ENCODE data around the gene HOXB6. TPM values are rescaled to one million over a fixed set of nuclear protein-coding genes. Genes with fewer than 3 reads are reported as not detected.

The HOXB6 gene
- total and polyA plus RNA-seq, 3 experiments from 2014 or later, result 0.22 to 0.37 TPM; not detected in 1

DNA sequence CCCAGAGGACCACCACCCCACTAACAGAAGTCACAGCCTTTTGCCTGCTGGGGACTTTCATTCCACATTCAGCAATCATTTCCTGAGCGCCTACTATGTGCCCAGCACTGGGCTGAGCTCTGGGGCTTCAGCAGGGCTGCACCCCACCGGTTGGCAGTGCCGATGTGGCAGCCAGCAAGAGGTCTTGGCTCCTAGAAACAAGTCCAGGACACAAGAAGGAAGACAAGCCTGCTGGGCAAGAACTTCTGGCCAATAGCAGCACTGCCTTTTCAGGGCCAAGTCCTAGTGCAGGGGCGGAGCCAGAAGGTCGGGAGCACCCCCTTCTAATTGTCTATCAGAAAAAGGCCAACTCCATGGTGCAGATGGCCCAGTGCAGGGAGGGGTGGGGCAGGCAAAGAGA is 34.4 kb upstream of the HOXB6 start:
- CTCF ChIA-PET, result no interaction called here
- no peaks in the 10 kb centered on the region for H3K36me3 Mint-ChIP-seq

GRCh38 chr17:48637323-48638260 is 32.8 kb upstream of the HOXB6 start:
- Histone ChIP-seq H3K27me3 (ENCODE audit: insufficient read depth, low read length, poor library complexity, severe bottlenecking) (peaks cover 52% of the 10 kb centered on the region), H3K4me1 (ENCODE audit: insufficient read depth, low read length) (peaks cover 9% of the 10 kb centered on the region), H3K4me3 (ENCODE audit: low read length) (no peak overlapping the region), H3K27ac (ENCODE audit: low read depth, low read length) (no peak overlapping the region), H3K9me3 (ENCODE audit: low read length) (no peaks in the 10 kb centered on the region), H3K36me3 (ENCODE audit: insufficient read depth, low read length) (no peaks in the 10 kb centered on the region)
- Mint-ChIP-seq H3K36me3 (no peaks in the 10 kb centered on the region), H3K27me3 (peaks cover 72 to 90% of the 10 kb centered on the region in 2 donors), H3K27ac (no peak overlapping the region), H3K9me3 (no peaks in the 10 kb centered on the region), H3K4me3 (peak overlapping the region in 1 of 7 donors; percentile 27), H3K4me1 (peaks cover 18 to 32% (median 18%) of the 10 kb centered on the region in 3 donors)
- DNase-seq, result no peak
- ChIA-PET POLR2A (no interaction called here), CTCF (interaction anchor here (1.0 to 3.8 kb wide), 11 partner anchors 9 to 612 kb away, joined by 3 to 16 read pairs (median 6); partner anchors contain the start of gene HOXB9)

More for the DNA sequence above, 34.4 kb upstream of the HOXB6 start:
- POLR2A ChIA-PET, result no interaction called here
- Histone ChIP-seq H3K36me3 (ENCODE audit: insufficient read depth, low read length) (no peaks in the 10 kb centered on the region), H3K27ac (ENCODE audit: low read depth, low read length) (no peak overlapping the region), H3K4me1 (ENCODE audit: insufficient read depth, low read length) (peaks cover 9% of the 10 kb centered on the region), H3K9me3 (ENCODE audit: low read length) (no peaks in the 10 kb centered on the region), H3K27me3 (ENCODE audit: insufficient read depth, low read length, poor library complexity, severe bottlenecking) (peaks cover 48% of the 10 kb centered on the region), H3K4me3 (ENCODE audit: low read length) (no peak overlapping the region)
- DNase-seq, result no peak
- H3K27ac Mint-ChIP-seq, result peak overlapping the region in 1 of 8 donors; percentile 15
- peaks cover 74 to 94% of the 10 kb centered on the region in 2 donors for H3K27me3 Mint-ChIP-seq
- no peaks in the 10 kb centered on the region for H3K9me3 Mint-ChIP-seq
- no peak overlapping the region for H3K4me3 Mint-ChIP-seq
- H3K4me1 Mint-ChIP-seq, result peaks cover 14 to 25% (median 18%) of the 10 kb centered on the region in 3 donors

DNA sequence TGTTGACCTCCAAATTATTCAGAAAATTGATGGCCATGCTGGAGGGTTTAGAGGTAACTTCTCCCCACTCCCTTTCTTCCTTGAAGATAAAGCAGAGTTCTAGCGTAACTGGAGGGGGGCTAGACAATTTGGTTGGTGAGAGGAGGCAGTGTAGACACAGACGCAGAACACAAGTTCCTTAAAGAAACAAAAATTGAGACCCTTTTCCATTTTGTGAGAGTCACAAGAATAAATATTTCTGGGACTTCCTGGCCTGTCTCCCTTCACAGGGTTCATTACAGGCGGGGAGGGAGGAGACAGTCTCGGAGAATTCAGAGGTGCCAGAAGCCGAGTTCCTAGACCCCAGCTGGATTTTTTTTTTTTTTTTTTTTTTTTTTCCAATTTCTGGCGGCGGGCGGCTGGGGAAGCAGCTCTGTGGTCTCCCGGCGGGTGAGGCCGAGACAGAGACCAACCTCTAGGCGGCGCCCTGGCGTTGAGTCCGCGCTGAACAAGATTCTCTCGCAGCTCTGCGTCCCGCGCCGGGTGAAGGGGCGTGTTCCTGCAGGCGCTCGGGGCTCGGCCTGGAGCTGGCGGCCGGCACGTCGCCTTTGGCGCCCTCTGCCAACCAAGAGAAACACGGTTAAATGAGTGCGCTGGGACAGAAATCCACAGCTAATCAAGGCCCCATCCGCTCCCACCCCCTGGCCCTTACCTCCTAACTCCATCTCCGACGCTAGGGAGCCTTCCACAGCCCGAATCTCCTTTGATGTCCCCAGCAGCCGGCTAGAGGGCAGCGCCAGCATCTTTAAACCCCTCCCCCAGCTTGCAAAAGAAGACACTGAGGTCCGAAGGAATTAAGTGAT is 31.6 kb upstream of the HOXB6 start:
- Histone ChIP-seq H3K36me3 (ENCODE audit: insufficient read depth, low read length) (no peaks in the 10 kb centered on the region), H3K27ac (ENCODE audit: low read depth, low read length) (no peak overlapping the region), H3K4me1 (ENCODE audit: insufficient read depth, low read length) (peaks cover 9% of the 10 kb centered on the region), H3K27me3 (ENCODE audit: insufficient read depth, low read length, poor library complexity, severe bottlenecking) (peaks cover 49% of the 10 kb centered on the region), H3K4me3 (ENCODE audit: low read length) (no peak overlapping the region), H3K9me3 (ENCODE audit: low read length) (no peaks in the 10 kb centered on the region)
- H3K4me3 Mint-ChIP-seq, result peak overlapping the region in 5 of 7 donors; percentile 5 to 47 (median 29)
- H3K27ac Mint-ChIP-seq, result peak overlapping the region in 1 of 8 donors; percentile 61
- POLR2A ChIA-PET, result interaction anchor here (0.6 to 0.8 kb wide), 4 partner anchors 12 to 620 kb away, joined by 3 to 6 read pairs (median 3); no protein-coding TSS in a partner anchor
- CTCF ChIA-PET, result interaction anchor here (0.5 to 3.8 kb wide), 21 partner anchors 8 to 611 kb away, joined by 3 to 16 read pairs (median 4); partner anchors contain the start of gene HOXB9
- peak; percentile 38 to 69 (median 55) for DNase-seq
- H3K27me3 Mint-ChIP-seq, result peaks cover 71 to 92% of the 10 kb centered on the region in 2 donors
- H3K4me1 Mint-ChIP-seq, result peaks cover 12 to 22% (median 17%) of the 10 kb centered on the region in 3 donors
- no peaks in the 10 kb centered on the region for H3K9me3 Mint-ChIP-seq
- no peaks in the 10 kb centered on the region for H3K36me3 Mint-ChIP-seq

DNA sequence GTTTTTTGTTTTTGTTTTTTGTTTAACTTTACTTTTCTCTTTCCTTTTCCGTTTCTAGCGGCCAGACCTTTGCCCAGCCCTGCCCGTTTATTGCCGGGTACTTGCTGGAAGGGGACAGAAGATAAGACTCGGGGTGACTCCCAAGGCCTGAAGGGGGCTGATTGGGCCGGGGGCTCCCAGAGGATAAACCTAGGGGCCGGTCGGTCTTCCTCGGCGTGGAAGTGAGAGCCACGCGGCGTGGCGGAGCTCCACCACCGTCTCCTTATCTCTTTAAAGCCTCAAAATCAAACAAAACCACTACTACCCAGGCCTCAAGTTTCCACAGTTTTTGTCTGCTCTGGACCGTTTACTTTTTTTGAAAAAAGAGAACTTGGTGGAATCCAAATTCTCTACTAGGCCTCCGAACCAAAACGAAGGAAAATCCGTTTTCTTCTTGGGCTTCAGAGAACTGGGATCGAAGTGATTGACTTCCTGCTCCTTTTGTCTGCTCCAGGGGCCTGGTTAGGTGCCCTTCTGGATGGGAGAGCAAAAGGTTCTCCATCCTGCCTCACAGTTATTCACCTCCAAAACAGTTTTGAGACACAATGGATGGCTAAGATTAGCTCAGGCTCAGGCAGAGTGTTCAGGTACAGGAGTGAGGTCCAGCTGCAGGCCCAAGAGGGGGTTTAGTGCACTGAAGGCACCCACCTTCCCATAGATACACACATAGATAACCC is 29.9 kb upstream of the HOXB6 start:
- no peak for DNase-seq
- Mint-ChIP-seq H3K36me3 (no peaks in the 10 kb centered on the region), H3K27me3 (peaks cover 67 to 94% of the 10 kb centered on the region in 2 donors), H3K9me3 (no peaks in the 10 kb centered on the region), H3K4me1 (peaks cover 9 to 20% (median 16%) of the 10 kb centered on the region in 3 donors), H3K27ac (no peak overlapping the region), H3K4me3 (peak overlapping the region in 2 of 7 donors; percentile 39 to 70)
- H3K4me3 ChIP-seq (ENCODE audit: low read length), result no peak overlapping the region
- no peaks in the 10 kb centered on the region for H3K9me3 ChIP-seq (ENCODE audit: low read length)
- peaks cover 58% of the 10 kb centered on the region for H3K27me3 ChIP-seq (ENCODE audit: insufficient read depth, low read length, poor library complexity, severe bottlenecking)
- no peaks in the 10 kb centered on the region for H3K36me3 ChIP-seq (ENCODE audit: insufficient read depth, low read length)
- peaks cover 9% of the 10 kb centered on the region for H3K4me1 ChIP-seq (ENCODE audit: insufficient read depth, low read length)
- POLR2A ChIA-PET, result no interaction called here
- no peak overlapping the region for H3K27ac ChIP-seq (ENCODE audit: low read depth, low read length)
- CTCF ChIA-PET, result interaction anchor here (2.4 to 3.8 kb wide), 3 partner anchors 9 to 44 kb away, joined by 12 to 16 read pairs (median 15); partner anchors contain the start of gene HOXB9

DNA sequence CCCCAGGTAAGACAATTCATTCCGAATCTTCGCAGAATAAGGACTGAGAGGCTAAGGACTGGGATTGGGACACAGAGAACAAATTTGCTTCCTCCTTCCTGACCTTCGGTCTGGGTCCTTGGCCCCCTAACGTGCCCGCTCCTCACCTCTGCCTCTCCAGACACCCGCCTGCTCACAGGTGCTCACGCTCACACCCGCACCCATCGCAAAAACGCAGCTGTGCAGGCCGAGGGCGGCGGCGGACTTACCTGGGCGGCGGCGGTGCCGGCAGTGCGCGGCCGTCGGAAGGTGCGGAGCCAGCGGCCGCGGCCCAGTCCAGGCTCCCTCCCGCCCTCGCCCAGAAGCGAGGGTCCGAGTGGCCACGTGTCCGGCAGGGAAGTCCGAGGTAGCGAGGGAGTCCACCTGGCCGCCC is 28.5 kb upstream of the HOXB6 start:
- no peak overlapping the region for H3K4me3 Mint-ChIP-seq
- ChIA-PET CTCF (interaction anchor here (1.4 kb wide), 1 partner anchor 141 kb away, joined by 3 read pairs; no protein-coding TSS in a partner anchor), POLR2A (no interaction called here)
- Histone ChIP-seq H3K36me3 (ENCODE audit: insufficient read depth, low read length) (no peaks in the 10 kb centered on the region), H3K27me3 (ENCODE audit: insufficient read depth, low read length, poor library complexity, severe bottlenecking) (peaks cover 69% of the 10 kb centered on the region), H3K9me3 (ENCODE audit: low read length) (no peaks in the 10 kb centered on the region), H3K27ac (ENCODE audit: low read depth, low read length) (no peak overlapping the region), H3K4me3 (ENCODE audit: low read length) (no peak overlapping the region), H3K4me1 (ENCODE audit: insufficient read depth, low read length) (peaks cover 9% of the 10 kb centered on the region)
- no peaks in the 10 kb centered on the region for H3K36me3 Mint-ChIP-seq
- H3K27me3 Mint-ChIP-seq, result peaks cover 71 to 95% of the 10 kb centered on the region in 2 donors
- peaks cover 9 to 20% (median 16%) of the 10 kb centered on the region in 3 donors for H3K4me1 Mint-ChIP-seq
- H3K27ac Mint-ChIP-seq, result no peak overlapping the region
- no peak for DNase-seq
- no peaks in the 10 kb centered on the region for H3K9me3 Mint-ChIP-seq

GRCh38 chr17:48632579-48633265 is 27.9 kb upstream of the HOXB6 start:
- Histone ChIP-seq H3K27me3 (ENCODE audit: insufficient read depth, low read length, poor library complexity, severe bottlenecking) (peaks cover 71% of the 10 kb centered on the region), H3K27ac (ENCODE audit: low read depth, low read length) (peak overlapping the region; percentile 77), H3K4me1 (ENCODE audit: insufficient read depth, low read length) (peaks cover 9% of the 10 kb centered on the region), H3K36me3 (ENCODE audit: insufficient read depth, low read length) (no peaks in the 10 kb centered on the region), H3K4me3 (ENCODE audit: low read length) (no peak overlapping the region), H3K9me3 (ENCODE audit: low read length) (no peaks in the 10 kb centered on the region)
- H3K27ac Mint-ChIP-seq, result no peak overlapping the region
- peak overlapping the region in 3 of 7 donors; percentile 24 to 50 (median 34) for H3K4me3 Mint-ChIP-seq
- no peaks in the 10 kb centered on the region for H3K36me3 Mint-ChIP-seq
- ChIA-PET CTCF (interaction anchor here (0.7 to 1.9 kb wide), 4 partner anchors 10 to 140 kb away, joined by 3 to 8 read pairs (median 3); partner anchors contain the start of gene HOXB8), POLR2A (no interaction called here)
- DNase-seq, result no peak
- peaks cover 9 to 20% (median 16%) of the 10 kb centered on the region in 3 donors for H3K4me1 Mint-ChIP-seq
- peaks cover 72 to 95% of the 10 kb centered on the region in 2 donors for H3K27me3 Mint-ChIP-seq
- H3K9me3 Mint-ChIP-seq, result no peaks in the 10 kb centered on the region
